Upper lobe of right lung (tissue), 1 donor: Measurements from ENCODE around the gene KIRREL2. TPM values are rescaled to one million over a fixed set of nuclear protein-coding genes. Genes with fewer than 3 reads are reported as not detected.
"Not testable (repeated sequence)": the region's sequence is repeated elsewhere in the genome, so short reads cannot be mapped to it uniquely, and the experiment has no call there.

ENCODE experiments used
- ATAC-seq: fragments of 200-7000 bp; cut with Tn5 transposase; one replicate; pipeline ENCODE4 v1.9.1; 2020; ENCODE audit warnings: mild to moderate bottlenecking, moderate library complexity
- DNase-seq: peaks from one replicate; pipeline ENCODE4 v3.0.0-alpha.2; 2020
- H3K27ac ChIP-seq: fragments of 200-600 bp; one replicate; pipeline ENCODE4 v1.8.0; 2022
- H3K27me3 ChIP-seq: fragments of 200-600 bp; one replicate; pipeline ENCODE4 v1.8.0; 2022; ENCODE audit warnings: mild to moderate bottlenecking
- H3K36me3 ChIP-seq: fragments of 200-600 bp; one replicate; pipeline ENCODE4 v1.8.0; 2022
- H3K4me1 ChIP-seq: fragments of 200-600 bp; one replicate; pipeline ENCODE4 v1.8.0; 2022
- H3K4me3 ChIP-seq: fragments of 200-600 bp; one replicate; pipeline ENCODE4 v1.8.0; 2022; ENCODE audit warnings: mild to moderate bottlenecking
- H3K9me3 ChIP-seq: fragments of 200-600 bp; one replicate; pipeline ENCODE4 v1.8.0; 2022
- CTCF ChIP-seq: fragments of 200-600 bp; IDR thresholded peaks from one replicate; pipeline ENCODE4 v1.8.0; 2022; ENCODE audit warnings: antibody characterized with exemption
- intact Hi-C: fragments of 100-400 bp; cut with DNase I; formaldehyde crosslinking; loops from one replicate; pipeline ENCODE4 v1.11.0; 2022
- total RNA-seq: library from RNA; stranded (reverse); fragmentation: NEBNext Ultra II Directional; extraction: Animal tissue kit (Norgen Biotek cat#: 25700); gene quantifications from one replicate; pipeline ENCODE4 v1.2.1, GENCODE V29; 2021
- donor health status: DM: no; HTN: yes; CAD: no; lungs with severe emphysema.

Gene KIRREL2
- total RNA-seq, 1 donor from 2014 or later = not detected

- no peak for ATAC-seq
- Histone ChIP-seq H3K4me1 (no peaks in the 10 kb centered on the region), H3K4me3 (no peak overlapping the region), H3K27me3 (peaks cover 6% of the 10 kb centered on the region), H3K9me3 (no peaks in the 10 kb centered on the region), H3K36me3 (no peaks in the 10 kb centered on the region), H3K27ac (no peak overlapping the region)
- TF ChIP-seq CTCF = no peak
- intact Hi-C loops = no loop called here
- no peak for DNase-seq
Observed at GRCh38 chr19:35824150-35824549, 32.6 kb upstream of the KIRREL2 start.

GRCh38 chr19:35828692-35829301, 27.9 kb upstream of the KIRREL2 start:
- intact Hi-C loops = no loop called here
- peak; percentile 67 for ATAC-seq
- Histone ChIP-seq H3K9me3 (no peaks in the 10 kb centered on the region), H3K36me3 (no peaks in the 10 kb centered on the region), H3K4me3 (no peak overlapping the region), H3K27me3 (peaks cover 8% of the 10 kb centered on the region), H3K27ac (no peak overlapping the region), H3K4me1 (no peaks in the 10 kb centered on the region)
- TF ChIP-seq CTCF = no peak
- DNase-seq = no peak

GRCh38 chr19:35830986-35831385, 25.7 kb upstream of the KIRREL2 start:
- H3K36me3 ChIP-seq = no peaks in the 10 kb centered on the region
- intact Hi-C loops = no loop called here
- no peak for ATAC-seq
- no peak for DNase-seq
- TF ChIP-seq CTCF = no peak
- H3K4me1 ChIP-seq = no peaks in the 10 kb centered on the region
- peaks cover 8% of the 10 kb centered on the region for H3K27me3 ChIP-seq
- H3K9me3 ChIP-seq = no peaks in the 10 kb centered on the region
- no peak overlapping the region for H3K27ac ChIP-seq
- H3K4me3 ChIP-seq = no peak overlapping the region

GRCh38 chr19:35832054-35832453, 24.7 kb upstream of the KIRREL2 start:
- ATAC-seq = no peak
- no peaks in the 10 kb centered on the region for H3K4me1 ChIP-seq
- no peaks in the 10 kb centered on the region for H3K9me3 ChIP-seq
- TF ChIP-seq CTCF = no peak
- no peak overlapping the region for H3K4me3 ChIP-seq
- peaks cover 8% of the 10 kb centered on the region for H3K27me3 ChIP-seq
- intact Hi-C loops = no loop called here
- H3K27ac ChIP-seq = no peak overlapping the region
- DNase-seq = no peak
- H3K36me3 ChIP-seq = no peaks in the 10 kb centered on the region

- H3K27me3 ChIP-seq = peaks cover 8% of the 10 kb centered on the region
Observed at GRCh38 chr19:35833972-35834371, 22.7 kb upstream of the KIRREL2 start.

GRCh38 chr19:35836096-35836495, 20.6 kb upstream of the KIRREL2 start:
- intact Hi-C loops, H3K27me3 ChIP-seq, H3K4me3 ChIP-seq: not testable (repeated sequence)

More at GRCh38 chr19:35833972-35834371, 22.7 kb upstream of the KIRREL2 start:
- no peak for TF ChIP-seq CTCF
- intact Hi-C loops = no loop called here
- Histone ChIP-seq H3K27ac (no peak overlapping the region), H3K36me3 (no peaks in the 10 kb centered on the region), H3K9me3 (no peaks in the 10 kb centered on the region), H3K4me3 (no peak overlapping the region), H3K4me1 (no peaks in the 10 kb centered on the region)
- DNase-seq (no peak), ATAC-seq (no peak)

More at GRCh38 chr19:35836096-35836495, 20.6 kb upstream of the KIRREL2 start:
- not testable (repeated sequence) for DNase-seq, H3K9me3 ChIP-seq, H3K27ac ChIP-seq, ATAC-seq, H3K36me3 ChIP-seq, H3K4me1 ChIP-seq
